GM12891 (cell line): ENCODE data around the gene ANAPC2.

Source experiments
- POLR2A ChIP-seq: IDR thresholded peaks from 2 replicates; pipeline ENCODE4 v1.6.1; 2011; ENCODE audit warnings: low read depth, low read length, control low read depth
- POLR2AphosphoS5 ChIP-seq: IDR thresholded peaks from 2 replicates; pipeline ENCODE4 v1.6.1; 2011; ENCODE audit warnings: low read depth, low read length, control low read depth
- SPI1 ChIP-seq: IDR thresholded peaks from 2 replicates; pipeline ENCODE4 v1.6.1; 2011; ENCODE audit warnings: low read depth, low read length, control low read depth

DNA sequence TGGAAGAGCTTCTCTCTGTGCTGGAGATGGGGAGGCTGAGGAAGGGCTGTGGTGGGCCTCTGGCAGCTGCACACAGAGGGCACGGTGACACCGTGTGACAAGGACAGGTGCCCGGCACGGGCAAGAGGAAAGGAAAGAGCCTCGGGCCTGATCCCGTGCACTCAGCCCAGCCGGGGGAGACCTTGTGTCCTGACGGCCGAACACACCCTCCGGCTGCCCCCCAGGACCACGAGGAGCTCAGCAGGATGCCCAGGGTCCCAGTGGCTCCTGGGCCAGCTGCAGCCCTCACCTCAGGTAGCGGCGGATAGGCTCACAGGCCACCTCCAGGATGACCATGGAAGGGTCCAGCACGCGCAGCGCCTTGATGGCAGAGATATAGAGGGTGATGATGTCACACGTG is 5.5 kb downstream of the ANAPC2 start:
- no peak for TF ChIP-seq POLR2A
- no peak for TF ChIP-seq POLR2AphosphoS5
- TF ChIP-seq SPI1 = no peak
